Psoas muscle (tissue), 8 donors: ENCODE measurements around the gene SETD6. TPM values are rescaled to one million over a fixed set of nuclear protein-coding genes. Genes with fewer than 3 reads are reported as not detected.
A peak's percentile ranks its signal among the peaks of the same experiment; 100 is the strongest.

Experiments
- ATAC-seq, 4 donors: fragments of 200-7000 bp; cut with Tn5 transposase; one replicate each; pipeline ENCODE4 v1.9.1; 2020; ENCODE audit warnings: moderate library complexity in 3 of 4, mild to moderate bottlenecking in 2 of 4
- DNase-seq, 2 donors: peaks; one replicate each; pipeline ENCODE4 v3.0.0-alpha.2; 2020
- H3K27ac ChIP-seq: fragments of 200-600 bp; one replicate; pipeline ENCODE4 v1.8.0; 2022
- H3K27me3 ChIP-seq, 3 donors: fragments of 200-600 bp in 1 of 3; one replicate each; pipeline versions ENCODE4 v1.6.1 to v1.8.0; 2013 to 2022; ENCODE audit warnings: low read length in 2 of 3, mild to moderate bottlenecking in 2 of 3, moderate library complexity in 1 of 3; ENCODE audit not compliant: insufficient read depth in 3 of 3
- H3K36me3 ChIP-seq, 2 donors: fragments of 200-600 bp in 1 of 2; one replicate each; pipeline versions ENCODE4 v1.6.1 to v1.8.0; 2013 to 2022; ENCODE audit warnings: low read depth in 1 of 2, mild to moderate bottlenecking in 1 of 2, moderate library complexity in 1 of 2; ENCODE audit not compliant: insufficient read depth in 1 of 2
- H3K4me1 ChIP-seq: fragments of 200-600 bp; one replicate; pipeline ENCODE4 v1.8.0; 2022
- H3K4me3 ChIP-seq: fragments of 200-600 bp; one replicate; pipeline ENCODE4 v1.8.0; 2022; ENCODE audit warnings: mild to moderate bottlenecking
- H3K9me3 ChIP-seq: fragments of 200-600 bp; one replicate; pipeline ENCODE4 v1.8.0; 2022
- WGBS, 3 donors: extraction: QIAGEN DNeasy Blood & Tissue Kit; methylation state at CpG; one replicate each; pipeline versions ENCODE4 v1.1.6 to v1.1.7; 2013; 5-methylcytosine and 5-hydroxymethylcytosine counted together
- intact Hi-C, 2 donors: fragments of 100-400 bp; cut with DNase I; formaldehyde crosslinking; loops; one replicate each; pipeline versions ENCODE4 v1.11.0 to v1.14.2; 2022
- polyA plus RNA-seq, 3 donors: library from polyadenylated mRNA; stranded (reverse); fragments of 200-250 nt; gene quantifications; one replicate each; pipeline ENCODE4 v1.2.3, GENCODE V29; 2013
- total RNA-seq, 4 donors: library from RNA; stranded (reverse); fragmentation: NEBNext Ultra II Directional in 2 of 4; extraction: Animal tissue kit (Norgen Biotek cat#: 25700) in 2 of 4; gene quantifications; one replicate each; pipeline versions ENCODE4 v1.2.1 to v1.2.4, GENCODE V29; 2021 to 2023
- TF ChIP-seq, protein P1 (sequence below): fragments of 200-600 bp; IDR thresholded peaks from one replicate; pipeline ENCODE4 v1.8.0; 2022; ENCODE audit warnings: antibody characterized with exemption
- donor health status: healthy with polysubstance abuse.
- donor health status: DM: no; HTN: no; CAD: no; lungs with moderate emphysema.
- donor health status: Bipolar disorder and iron deficiency.
- donor health status: healthy.
- donor health status: DM: yes; HTN: yes; CAD: no.
- donor health status: DM: no; HTN: no; CAD: no.
- donor health status: DM: no; HTN: no; CAD: no.
- donor health status: DM: yes; HTN: yes; CAD: no.

The SETD6 gene
- total and polyA plus RNA-seq, 7 donors: 11.1 to 35.5 (median 21.0) TPM

DNA sequence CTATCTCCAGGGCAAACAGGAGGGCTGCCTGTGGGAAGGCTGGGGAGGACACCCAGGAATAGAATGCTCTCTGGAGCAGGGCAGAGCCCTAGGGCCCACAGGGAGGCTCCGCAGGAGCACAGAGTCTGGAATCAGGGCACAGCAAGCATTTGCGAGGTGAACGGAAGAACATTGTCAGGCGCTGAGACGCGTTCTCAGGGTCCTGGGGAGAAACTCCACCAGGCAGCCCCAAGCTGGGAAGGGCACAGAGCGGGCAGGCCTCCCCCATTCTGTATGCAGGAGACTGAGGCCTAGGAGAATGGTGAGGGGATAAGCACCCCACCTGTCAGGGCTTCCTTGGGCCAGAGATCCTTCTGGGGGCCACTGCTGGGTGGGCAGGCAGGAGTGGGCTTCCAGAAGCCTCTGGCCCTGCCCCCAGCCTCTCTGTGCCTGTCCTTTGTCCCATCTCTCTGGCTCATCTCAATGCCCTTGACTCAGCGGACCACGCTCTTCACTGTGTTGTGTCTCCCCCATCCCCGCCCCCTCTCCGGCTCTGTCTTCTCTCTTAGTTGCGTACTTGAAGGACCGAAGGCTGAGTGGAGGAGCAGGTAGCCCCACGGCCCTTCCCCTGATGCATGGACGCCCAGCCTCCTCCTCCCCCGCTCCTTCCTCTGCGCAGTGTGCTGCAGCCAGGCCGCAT, 5.1 kb upstream of the SETD6 start:
- ATAC-seq: no peak
- peak in 1 of 2 donors; percentile 51 for DNase-seq
- intact Hi-C loops: loop anchor here (5.0 to 10.0 kb wide), 3 partner anchors 147 to 225 kb away; partner anchors contain the start of gene GOT2 (in 1 of the 2)
- TF ChIP-seq, protein P1, sequence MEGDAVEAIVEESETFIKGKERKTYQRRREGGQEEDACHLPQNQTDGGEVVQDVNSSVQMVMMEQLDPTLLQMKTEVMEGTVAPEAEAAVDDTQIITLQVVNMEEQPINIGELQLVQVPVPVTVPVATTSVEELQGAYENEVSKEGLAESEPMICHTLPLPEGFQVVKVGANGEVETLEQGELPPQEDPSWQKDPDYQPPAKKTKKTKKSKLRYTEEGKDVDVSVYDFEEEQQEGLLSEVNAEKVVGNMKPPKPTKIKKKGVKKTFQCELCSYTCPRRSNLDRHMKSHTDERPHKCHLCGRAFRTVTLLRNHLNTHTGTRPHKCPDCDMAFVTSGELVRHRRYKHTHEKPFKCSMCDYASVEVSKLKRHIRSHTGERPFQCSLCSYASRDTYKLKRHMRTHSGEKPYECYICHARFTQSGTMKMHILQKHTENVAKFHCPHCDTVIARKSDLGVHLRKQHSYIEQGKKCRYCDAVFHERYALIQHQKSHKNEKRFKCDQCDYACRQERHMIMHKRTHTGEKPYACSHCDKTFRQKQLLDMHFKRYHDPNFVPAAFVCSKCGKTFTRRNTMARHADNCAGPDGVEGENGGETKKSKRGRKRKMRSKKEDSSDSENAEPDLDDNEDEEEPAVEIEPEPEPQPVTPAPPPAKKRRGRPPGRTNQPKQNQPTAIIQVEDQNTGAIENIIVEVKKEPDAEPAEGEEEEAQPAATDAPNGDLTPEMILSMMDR: no peak
- no peaks in the 10 kb centered on the region for H3K4me1 ChIP-seq
- 91 to 95% (median 94%) methylated on average over 18 of the region's 18 CpGs for WGBS, 3 donors
- H3K36me3 ChIP-seq: no peaks in the 10 kb centered on the region
- no peaks in the 10 kb centered on the region for H3K9me3 ChIP-seq
- H3K27me3 ChIP-seq: no peaks in the 10 kb centered on the region
- no peak overlapping the region for H3K4me3 ChIP-seq
- no peak overlapping the region for H3K27ac ChIP-seq

DNA sequence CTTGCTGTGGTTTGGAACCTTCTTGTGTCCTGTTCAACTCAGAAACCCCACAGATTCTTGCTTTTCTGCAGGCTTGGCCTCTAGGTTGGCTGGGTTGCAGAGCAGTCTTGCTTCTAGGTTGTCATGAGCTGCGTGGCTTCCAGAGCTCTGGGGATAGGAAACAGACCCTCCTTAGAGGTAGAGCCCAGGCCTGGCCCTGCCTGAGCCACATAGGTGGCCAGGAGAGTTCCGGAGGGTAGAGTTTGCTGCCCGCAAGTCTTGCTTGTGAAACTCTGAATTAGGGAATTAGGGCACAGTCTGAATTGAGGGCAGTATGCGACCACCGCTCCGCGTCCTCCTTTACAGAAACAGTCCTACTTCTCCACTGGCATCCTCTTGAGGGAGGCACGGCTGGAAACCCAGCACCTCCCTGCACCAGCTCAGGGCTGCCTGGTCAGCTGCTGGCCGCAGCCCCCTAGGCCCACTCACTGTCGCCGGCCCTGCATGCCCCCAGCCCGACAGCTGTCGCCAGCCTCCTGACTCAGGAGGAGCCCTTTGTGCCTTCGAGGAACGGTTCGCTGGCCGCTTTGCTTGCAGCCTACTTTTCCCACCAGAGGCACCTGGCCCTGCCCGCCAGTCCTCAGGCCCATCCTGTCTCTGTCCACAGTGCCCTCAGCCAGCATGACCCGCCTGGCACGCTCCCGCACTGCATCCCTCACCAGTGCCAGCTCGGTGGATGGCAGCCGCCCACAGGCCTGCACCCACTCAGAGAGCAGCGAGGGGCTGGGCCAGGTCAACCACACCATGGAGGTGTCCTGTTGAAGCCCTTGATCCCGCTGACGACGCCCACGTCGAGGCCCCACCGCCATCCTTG, 4.3 kb upstream of the SETD6 start:
- WGBS, 3 donors: 62 to 77% (median 71%) methylated on average over 30 of the region's 30 CpGs
- ATAC-seq: no peak
- H3K4me1 ChIP-seq: no peaks in the 10 kb centered on the region
- no peak overlapping the region for H3K27ac ChIP-seq
- TF ChIP-seq, protein P1: no peak
- intact Hi-C loops: loop anchor here (5.0 to 10.0 kb wide), 3 partner anchors 146 to 224 kb away; partner anchors contain the start of gene GOT2 (in 1 of the 2)
- H3K27me3 ChIP-seq: no peaks in the 10 kb centered on the region
- H3K4me3 ChIP-seq: no peak overlapping the region
- H3K9me3 ChIP-seq: no peaks in the 10 kb centered on the region
- peak in 1 of 2 donors; percentile 41 for DNase-seq
- no peaks in the 10 kb centered on the region for H3K36me3 ChIP-seq

DNA sequence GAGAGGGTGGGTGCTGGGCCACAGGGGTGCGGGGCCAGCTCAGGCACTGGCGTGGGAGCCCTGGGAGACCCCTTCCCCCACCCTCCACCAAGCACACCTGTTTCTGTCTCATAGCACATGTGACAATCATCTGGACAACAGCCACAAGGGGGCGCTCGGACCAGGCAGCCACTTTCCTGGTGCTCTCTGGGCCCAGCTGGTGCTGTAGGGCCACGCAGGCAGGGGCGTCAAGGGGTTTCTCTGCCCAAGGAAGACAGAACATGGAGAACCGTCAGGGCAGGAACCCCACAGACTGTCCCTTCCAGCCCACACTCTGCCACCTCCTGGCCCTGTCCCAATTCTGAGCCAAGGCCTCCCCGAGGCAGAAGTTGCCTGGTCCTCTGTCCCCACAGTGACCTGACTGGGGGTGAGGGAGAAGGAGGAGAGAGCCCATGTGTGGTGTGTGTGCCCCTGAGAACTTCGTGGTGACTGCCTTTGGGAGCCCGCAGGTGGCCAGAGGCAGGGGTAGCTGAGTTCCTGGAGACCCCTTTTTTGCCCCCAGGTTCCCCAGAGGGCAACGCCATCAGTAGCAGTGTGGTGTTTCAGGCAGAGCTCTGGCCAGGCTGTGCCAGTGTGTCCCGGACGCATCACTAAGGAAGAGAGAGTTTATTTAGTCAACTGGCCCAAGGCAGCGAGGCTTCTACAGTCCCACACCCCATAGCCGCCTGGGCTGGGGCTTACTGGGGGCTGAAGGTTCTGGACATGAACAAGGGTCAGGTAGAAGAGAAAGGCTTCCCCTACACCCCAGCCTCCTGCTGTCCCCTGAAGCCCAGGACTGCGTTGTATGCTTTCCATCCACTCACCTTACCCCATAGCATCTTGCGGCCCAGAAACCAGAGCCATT, 3.1 kb upstream of the SETD6 start:
- H3K36me3 ChIP-seq: peaks cover 0 to 8% of the 10 kb centered on the region in 2 donors
- H3K9me3 ChIP-seq: no peaks in the 10 kb centered on the region
- intact Hi-C loops: loop anchor here (5.0 to 10.0 kb wide), 3 partner anchors 145 to 223 kb away; partner anchors contain the start of gene GOT2 (in 1 of the 2)
- no peaks in the 10 kb centered on the region for H3K27me3 ChIP-seq
- DNase-seq (peak; percentile 82 to 91), ATAC-seq (peak; percentile 34 to 53 (median 52))
- WGBS, 3 donors: 57 to 61% (median 58%) methylated on average over 17 of the region's 17 CpGs
- H3K27ac ChIP-seq: no peak overlapping the region
- H3K4me3 ChIP-seq: no peak overlapping the region
- peaks cover 7% of the 10 kb centered on the region for H3K4me1 ChIP-seq
- TF ChIP-seq, protein P1: peak; percentile 71

DNA sequence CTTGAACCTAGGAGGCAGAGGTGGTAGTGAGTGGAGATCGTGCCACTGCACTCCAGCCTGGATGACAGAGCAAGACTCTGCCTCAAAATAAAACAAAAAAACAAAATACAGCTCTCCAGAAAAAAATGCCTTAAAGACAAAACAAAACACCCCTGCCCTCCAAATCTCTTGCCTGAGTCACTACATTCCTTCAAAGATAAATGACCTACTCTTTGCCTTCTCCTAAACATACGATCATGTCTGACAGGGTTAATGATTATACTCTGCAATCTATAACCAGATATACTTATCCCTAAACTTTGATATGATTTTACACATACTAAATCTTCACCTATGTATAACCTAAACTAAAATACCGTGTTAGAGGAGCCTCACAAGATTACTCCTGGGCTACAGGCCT, 1.4 kb upstream of the SETD6 start:
- Histone ChIP-seq H3K4me3 (peak overlapping the region; percentile 88), H3K27ac (peak overlapping the region; percentile 91), H3K9me3 (no peaks in the 10 kb centered on the region), H3K36me3 (peaks cover 9 to 25% of the 10 kb centered on the region in 2 donors), H3K27me3 (no peaks in the 10 kb centered on the region), H3K4me1 (peaks cover 7% of the 10 kb centered on the region)
- ATAC-seq (no peak), DNase-seq (no peak)
- intact Hi-C loops: loop anchor here (5.0 to 10.0 kb wide), 3 partner anchors 143 to 221 kb away; partner anchors contain the start of gene GOT2 (in 1 of the 2)
- 91 to 95% (median 92%) methylated on average over 3 of the region's 3 CpGs for WGBS, 3 donors
- TF ChIP-seq, protein P1: no peak
